ENCODE results near the gene TMEM123.
"Not testable (repeated sequence)": the region's sequence is repeated elsewhere in the genome, so short reads cannot be mapped to it uniquely, and the experiment has no call there.

The TMEM123 gene

GRCh38 chr11:102447941-102448868, 4.4 kb downstream of the TMEM123 start:
- DNase-seq = no peak

- no peak for DNase-seq
Observed at GRCh38 chr11:102447193-102447592, 5.4 kb downstream of the TMEM123 start.

GRCh38 chr11:102446606-102447005, 6.0 kb downstream of the TMEM123 start:
- DNase-seq = no peak

- not testable (repeated sequence) for DNase-seq
Observed at GRCh38 chr11:102444693-102445092, 7.9 kb downstream of the TMEM123 start.

GRCh38 chr11:102444142-102444541, 8.4 kb downstream of the TMEM123 start:
- DNase-seq = not testable (repeated sequence)

- DNase-seq = not testable (repeated sequence)
Observed at GRCh38 chr11:102439063-102439363, 13.6 kb downstream of the TMEM123 start.

GRCh38 chr11:102438311-102439062, 14.1 kb downstream of the TMEM123 start:
- peak; percentile 32 for DNase-seq

- DNase-seq = no peak
Observed at GRCh38 chr11:102437727-102438126, 14.8 kb downstream of the TMEM123 start.

GRCh38 chr11:102436976-102437375, 15.6 kb downstream of the TMEM123 start:
- no peak for DNase-seq

- no peak for DNase-seq
Observed at GRCh38 chr11:102436561-102436960, 16.0 kb downstream of the TMEM123 start.

- DNase-seq = no peak
Observed at GRCh38 chr11:102435688-102436087, 16.9 kb downstream of the TMEM123 start.

- DNase-seq = not testable (repeated sequence)
Observed at GRCh38 chr11:102433571-102433970, 19.0 kb downstream of the TMEM123 start.

- not testable (repeated sequence) for DNase-seq
Observed at GRCh38 chr11:102432560-102432959, 20.0 kb downstream of the TMEM123 start.

- DNase-seq = no peak
Observed at GRCh38 chr11:102431404-102431803, 21.2 kb downstream of the TMEM123 start.

GRCh38 chr11:102430158-102430836, 22.3 kb downstream of the TMEM123 start:
- no peak for DNase-seq

- DNase-seq = no peak
Observed at GRCh38 chr11:102429691-102430090, 22.9 kb downstream of the TMEM123 start.

GRCh38 chr11:102429226-102429625, 23.3 kb downstream of the TMEM123 start:
- no peak for DNase-seq

- DNase-seq = no peak
Observed at GRCh38 chr11:102428696-102429095, 23.9 kb downstream of the TMEM123 start.

GRCh38 chr11:102427068-102427467, 25.5 kb downstream of the TMEM123 start:
- no peak for DNase-seq

- no peak for DNase-seq
Observed at GRCh38 chr11:102426570-102426969, 26.0 kb downstream of the TMEM123 start.

GRCh38 chr11:102426000-102426399, 26.6 kb downstream of the TMEM123 start:
- DNase-seq = no peak

GRCh38 chr11:102423936-102424335, 28.6 kb downstream of the TMEM123 start:
- DNase-seq = no peak
